Testis (tissue), 3 donors: Measurements from ENCODE around the gene PRDM10. TPM values are rescaled to one million over a fixed set of nuclear protein-coding genes. Genes with fewer than 3 reads are reported as not detected.

Experiments used
- DNase-seq: peaks from one replicate; pipeline ENCODE4 v3.0.0-alpha.2; 2019
- H3K27ac ChIP-seq, 2 donors: fragments of 200-600 bp; sonication (generic); one replicate each; pipeline ENCODE4 v1.5.1; 2019
- H3K27me3 ChIP-seq: fragments of 200-600 bp; sonication (generic); one replicate; pipeline ENCODE4 v1.5.1; 2019
- H3K36me3 ChIP-seq: fragments of 200-600 bp; sonication (generic); one replicate; pipeline ENCODE4 v1.5.1; 2017; ENCODE audit warnings: low read depth; ENCODE audit errors: missing control alignments
- H3K4me1 ChIP-seq: fragments of 200-600 bp; sonication (generic); one replicate; pipeline ENCODE4 v1.5.1; 2019
- H3K4me3 ChIP-seq, 2 donors: fragments of 200-600 bp; sonication (generic); one replicate each; pipeline ENCODE4 v1.5.1; 2017 to 2019
- H3K9me3 ChIP-seq: fragments of 200-600 bp; sonication (generic); one replicate; pipeline ENCODE4 v1.5.1; 2017
- CTCF ChIP-seq, 3 experiments: fragments of 450-650 bp in 2 of 3; fragments of 200-600 bp in 1 of 3; sonication (generic) in 1 of 3; IDR thresholded peaks; one replicate each; pipeline ENCODE4 v1.5.1; 2016 to 2019; ENCODE audit warnings: antibody characterized with exemption in 3 of 3, mild to moderate bottlenecking in 2 of 3, moderate library complexity in 1 of 3
- POLR2A ChIP-seq: fragments of 450-650 bp; IDR thresholded peaks from one replicate; pipeline ENCODE4 v1.6.1; 2017; ENCODE audit warnings: antibody characterized with exemption, mild to moderate bottlenecking, moderate library complexity
- WGBS, 2 donors: methylation state at CpG; one replicate each; pipeline ENCODE4 v1.1.5; 2018; 5-methylcytosine and 5-hydroxymethylcytosine counted together
- intact Hi-C: fragments of 100-400 bp; cut with DNase I; formaldehyde crosslinking; loops from one replicate; pipeline ENCODE4 v1.15.1; 2023; ENCODE audit warnings: low total_unique reads
- polyA plus RNA-seq: library from polyadenylated mRNA; stranded (reverse); fragments of 350-450 nt; fragmentation: Illumina TruSeq; extraction: RNeasy Lipid Tissue Mini Kit (QIAGEN cat#74804); gene quantifications from one replicate; pipeline ENCODE4 v1.2.3, GENCODE V29; 2014; ENCODE audit warnings: low read depth, low replicate concordance; ENCODE audit not compliant: insufficient read depth
- total RNA-seq, 2 donors: library from RNA; depleted of rRNA; stranded (reverse); fragments of >200 nt; gene quantifications; one replicate each; pipeline ENCODE4 v1.2.3, GENCODE V29; 2016

The PRDM10 gene
- total and polyA plus RNA-seq, 3 donors from 2014 or later: 4.9 to 14.7 (median 9.2) TPM

- Histone ChIP-seq H3K27me3 (no peaks in the 10 kb centered on the region), H3K27ac (no peak overlapping the region), H3K4me1 (no peaks in the 10 kb centered on the region), H3K36me3 (no peaks in the 10 kb centered on the region), H3K9me3 (no peaks in the 10 kb centered on the region), H3K4me3 (no peak overlapping the region)
- intact Hi-C loops: no loop called here
- DNase-seq: no peak
- WGBS, 2 donors: 89 to 94% methylated on average over 1 of the region's 1 CpG
- TF ChIP-seq CTCF (IDR thresholded peaks at IDR 0.05) (no peak), POLR2A (no peak)
Measured at GRCh38 chr11:130047141-130047540, 44.5 kb upstream of the PRDM10 start.

- no peak for TF ChIP-seq POLR2A
- TF ChIP-seq CTCF (IDR thresholded peaks at IDR 0.05): no peak
- H3K27ac ChIP-seq: no peak overlapping the region
- no peaks in the 10 kb centered on the region for H3K9me3 ChIP-seq
- H3K36me3 ChIP-seq: no peaks in the 10 kb centered on the region
- H3K27me3 ChIP-seq: no peaks in the 10 kb centered on the region
- 48 to 64% methylated on average over 5 of the region's 5 CpGs for WGBS, 2 donors
- no peak overlapping the region for H3K4me3 ChIP-seq
- no peaks in the 10 kb centered on the region for H3K4me1 ChIP-seq
- intact Hi-C loops: no loop called here
- DNase-seq: no peak
Measured at GRCh38 chr11:130043575-130043974, 40.9 kb upstream of the PRDM10 start.

GRCh38 chr11:130042093-130042591 lies 39.5 kb upstream of the PRDM10 start:
- 67 to 73% methylated on average over 16 of the region's 16 CpGs for WGBS, 2 donors
- intact Hi-C loops: no loop called here
- Histone ChIP-seq H3K27ac (no peak overlapping the region), H3K9me3 (no peaks in the 10 kb centered on the region), H3K36me3 (no peaks in the 10 kb centered on the region), H3K27me3 (no peaks in the 10 kb centered on the region), H3K4me1 (no peaks in the 10 kb centered on the region), H3K4me3 (no peak overlapping the region)
- DNase-seq: no peak
- TF ChIP-seq CTCF (IDR thresholded peaks at IDR 0.05): no peak
- no peak for TF ChIP-seq POLR2A

GRCh38 chr11:130040281-130040940 lies 37.8 kb upstream of the PRDM10 start:
- peak overlapping the region in 1 of 2 donors; percentile 34 for H3K4me3 ChIP-seq
- no peak for TF ChIP-seq POLR2A
- no peak for TF ChIP-seq CTCF (IDR thresholded peaks at IDR 0.05)
- intact Hi-C loops: no loop called here
- no peaks in the 10 kb centered on the region for H3K4me1 ChIP-seq
- no peak overlapping the region for H3K27ac ChIP-seq
- H3K27me3 ChIP-seq: no peaks in the 10 kb centered on the region
- H3K9me3 ChIP-seq: no peaks in the 10 kb centered on the region
- WGBS, 2 donors: 62 to 72% methylated on average over 27 to 49 of the region's 49 CpGs
- H3K36me3 ChIP-seq: no peaks in the 10 kb centered on the region
- DNase-seq: no peak
